K562 (cell line): ENCODE data around the gene ULK1. TPM values are rescaled to one million over a fixed set of nuclear protein-coding genes. Genes with fewer than 3 reads are reported as not detected.
A peak's percentile ranks its signal among the peaks of the same experiment; 100 is the strongest.

Experiments
- LCOR ChIP-seq: sonication (generic); formaldehyde crosslinking; IDR thresholded peaks from 2 replicates; pipeline ENCODE4 v1.8.0; 2022; ENCODE audit warnings: mild to moderate bottlenecking, missing genetic modification reagents
- LEF1 ChIP-seq: fragments of 450-650 bp; IDR thresholded peaks from 2 replicates; pipeline ENCODE4 v1.6.1; 2016; ENCODE audit warnings: mild to moderate bottlenecking
- RAD51 ChIP-seq: fragments of 450-650 bp; IDR thresholded peaks from 2 replicates; pipeline ENCODE4 v1.7.1; 2016; ENCODE audit warnings: low read depth, mild to moderate bottlenecking, borderline replicate concordance
- SPI1 ChIP-seq: IDR thresholded peaks from 2 replicates; pipeline ENCODE4 v1.6.1; 2011; ENCODE audit warnings: low read depth, low read length, control low read depth, borderline replicate concordance
- ZBTB40 ChIP-seq, 2 experiments: fragments of 450-650 bp in 1 of 2; sonication (generic) in 1 of 2; formaldehyde crosslinking in 1 of 2; IDR thresholded peaks; 2 replicates each; pipeline versions ENCODE4 v1.7.1 to v1.9.0; 2016 to 2022; ENCODE audit warnings: inconsistent platforms in 1 of 2, mild to moderate bottlenecking in 1 of 2, missing genetic modification reagents in 1 of 2
- ZNF592 ChIP-seq: fragments of 450-650 bp; IDR thresholded peaks from 2 replicates; pipeline ENCODE4 v1.6.1; 2017; ENCODE audit warnings: antibody characterized with exemption, mild to moderate bottlenecking
- ZNF717 ChIP-seq: fragments of 250-450 bp; sonication (Bioruptor Pico); IDR thresholded peaks from 2 replicates; pipeline ENCODE4 v1.5.0; 2021
- polyA plus RNA-seq, 8 experiments: library from polyadenylated mRNA; depleted of rRNA in 4 of 8; stranded (reverse) in 5 of 8; unstranded in 3 of 8; fragments of >200 nt; fragmentation: Nextera tagmentation in 2 of 8; fragmentation: Illumina TruSeq in 1 of 8; extraction: Ambion mirVana in 2 of 8; extraction: Trizol in 1 of 8; gene quantifications; 2 replicates each; pipeline versions ENCODE4 v1.2.1 to v1.2.3, GENCODE V29; 2011 to 2014; ENCODE audit warnings: inconsistent platforms in 1 of 8, missing spikeins in 1 of 8
- total RNA-seq, 7 experiments: library from RNA; depleted of rRNA in 6 of 7; stranded (reverse); fragments of >200 nt in 6 of 7; fragmentation: Illumina TruSeq in 2 of 7; extraction: Trizol in 2 of 7; gene quantifications; 2 replicates each; pipeline versions ENCODE4 v1.2.1 to v1.2.3, GENCODE V29; 2011 to 2021; ENCODE audit warnings: low replicate concordance in 1 of 7
- TF ChIP-seq, protein P1 (sequence below): sonication (generic); formaldehyde crosslinking; IDR thresholded peaks from 2 replicates; pipeline ENCODE4 v1.8.1; 2023; ENCODE audit warnings: mild to moderate bottlenecking, missing genetic modification reagents
- TF ChIP-seq, protein P2 (sequence below): IDR thresholded peaks from 2 replicates; pipeline ENCODE4 v1.6.1; 2014; ENCODE audit warnings: antibody characterized with exemption

The ULK1 gene
- total and polyA plus RNA-seq, 9 of the 15 experiments (the other 6 are each of a cell fraction or from before 2014, with no cell fraction given), result 0.15 to 29.4 (median 2.5) TPM

DNA sequence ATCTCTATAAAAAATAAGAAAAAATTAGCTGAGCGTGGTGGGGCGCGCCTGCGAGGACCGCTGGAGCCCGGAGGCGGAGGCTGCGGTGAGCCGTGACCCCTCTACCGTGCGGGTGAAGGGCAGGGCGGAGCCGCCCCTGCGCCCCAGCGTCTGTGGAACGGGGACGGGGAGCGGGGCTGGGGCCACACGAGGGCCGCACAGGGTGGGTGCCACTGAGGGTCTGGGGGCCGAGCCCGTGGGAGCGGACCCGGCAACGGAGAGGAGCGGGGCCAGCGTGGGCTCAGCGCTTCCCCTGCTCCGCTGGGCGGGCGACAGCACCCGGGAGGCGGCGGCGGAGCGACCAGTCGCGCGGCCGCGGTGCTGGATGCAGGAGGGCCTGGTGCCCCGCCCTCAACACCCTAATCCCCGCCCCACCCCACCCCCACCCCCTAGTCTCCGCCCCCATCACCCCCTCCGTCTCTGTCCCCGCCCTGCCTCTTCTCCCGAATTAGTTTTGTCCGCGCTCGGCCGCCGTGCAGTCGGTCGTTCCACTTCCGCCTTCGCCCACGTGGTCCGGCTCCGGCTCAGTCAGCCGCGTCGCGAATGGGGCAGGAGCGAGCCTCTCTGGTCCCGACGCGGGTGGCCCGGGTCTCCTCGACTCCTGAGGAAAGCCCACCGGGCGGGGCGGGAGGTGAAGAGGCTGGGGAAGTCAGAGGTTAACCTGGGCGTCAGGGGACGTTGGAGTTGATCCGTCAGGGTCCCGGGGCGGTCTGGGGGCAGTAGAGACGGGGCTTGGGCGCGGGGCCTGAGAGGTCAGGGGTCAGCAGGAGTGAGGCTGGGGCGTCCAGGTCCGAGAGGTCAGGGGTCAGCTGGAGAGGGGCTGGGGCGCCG, 34.5 kb downstream of the ULK1 start, which contains the start of gene PUS1 (continued):
- TF ChIP-seq ZBTB40 (IDR thresholded peaks at IDR 0.05) (0 out of 2 replicates have a peak, but pooled peaks have one; percentile 3), ZBTB40 (CRISPR knock-in tag; IDR thresholded peaks at IDR 0.05) (no peak), SPI1 (peak; percentile 84), LCOR (CRISPR knock-in tag) (peak; percentile 86), ZNF592 (0 out of 2 replicates have a peak, but pooled peaks have one; percentile 27), LEF1 (peak; percentile 31; the same call in 1 of the 2 replicates), ZNF717 (CRISPR knock-in tag) (no peak), RAD51 (peak; percentile 74)
- TF ChIP-seq, protein P1, sequence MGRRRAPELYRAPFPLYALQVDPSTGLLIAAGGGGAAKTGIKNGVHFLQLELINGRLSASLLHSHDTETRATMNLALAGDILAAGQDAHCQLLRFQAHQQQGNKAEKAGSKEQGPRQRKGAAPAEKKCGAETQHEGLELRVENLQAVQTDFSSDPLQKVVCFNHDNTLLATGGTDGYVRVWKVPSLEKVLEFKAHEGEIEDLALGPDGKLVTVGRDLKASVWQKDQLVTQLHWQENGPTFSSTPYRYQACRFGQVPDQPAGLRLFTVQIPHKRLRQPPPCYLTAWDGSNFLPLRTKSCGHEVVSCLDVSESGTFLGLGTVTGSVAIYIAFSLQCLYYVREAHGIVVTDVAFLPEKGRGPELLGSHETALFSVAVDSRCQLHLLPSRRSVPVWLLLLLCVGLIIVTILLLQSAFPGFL, result no peak
- TF ChIP-seq, protein P2, sequence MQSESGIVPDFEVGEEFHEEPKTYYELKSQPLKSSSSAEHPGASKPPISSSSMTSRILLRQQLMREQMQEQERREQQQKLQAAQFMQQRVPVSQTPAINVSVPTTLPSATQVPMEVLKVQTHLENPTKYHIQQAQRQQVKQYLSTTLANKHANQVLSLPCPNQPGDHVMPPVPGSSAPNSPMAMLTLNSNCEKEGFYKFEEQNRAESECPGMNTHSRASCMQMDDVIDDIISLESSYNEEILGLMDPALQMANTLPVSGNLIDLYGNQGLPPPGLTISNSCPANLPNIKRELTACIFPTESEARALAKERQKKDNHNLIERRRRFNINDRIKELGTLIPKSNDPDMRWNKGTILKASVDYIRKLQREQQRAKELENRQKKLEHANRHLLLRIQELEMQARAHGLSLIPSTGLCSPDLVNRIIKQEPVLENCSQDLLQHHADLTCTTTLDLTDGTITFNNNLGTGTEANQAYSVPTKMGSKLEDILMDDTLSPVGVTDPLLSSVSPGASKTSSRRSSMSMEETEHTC, result 0 out of 2 replicates have a peak, but pooled peaks have one; percentile 35
